Endothelial cell (in vitro differentiated cells): ENCODE data around the gene S100A8. TPM values are rescaled to one million over a fixed set of nuclear protein-coding genes. Genes with fewer than 3 reads are reported as not detected.
"Not testable (repeated sequence)": the region's sequence is repeated elsewhere in the genome, so short reads cannot be mapped to it uniquely, and the experiment has no call there.

ENCODE experiments used
- DNase-seq: peaks from one replicate; pipeline ENCODE4 v3.0.0; 2021; ENCODE audit warnings: low spot score
- H3K27ac Mint-ChIP-seq: one replicate; pipeline ENCODE4 v1.8.0; 2021; ENCODE audit warnings: mixed read lengths, inconsistent platforms; ENCODE audit not compliant: unreplicated experiment
- H3K27me3 Mint-ChIP-seq: one replicate; pipeline ENCODE4 v1.8.0; 2021; ENCODE audit warnings: mild to moderate bottlenecking, moderate library complexity, mixed read lengths, inconsistent platforms; ENCODE audit not compliant: unreplicated experiment
- H3K36me3 Mint-ChIP-seq: one replicate; pipeline ENCODE4 v1.8.0; 2021; ENCODE audit warnings: mild to moderate bottlenecking, low read depth, mixed read lengths, inconsistent platforms; ENCODE audit not compliant: unreplicated experiment
- H3K4me1 Mint-ChIP-seq: one replicate; pipeline ENCODE4 v1.8.0; 2021; ENCODE audit warnings: mild to moderate bottlenecking, mixed read lengths, inconsistent platforms; ENCODE audit not compliant: unreplicated experiment
- H3K4me3 Mint-ChIP-seq: one replicate; pipeline ENCODE4 v1.8.0; 2021; ENCODE audit warnings: mild to moderate bottlenecking, mixed read lengths, inconsistent platforms; ENCODE audit not compliant: unreplicated experiment
- H3K9me3 Mint-ChIP-seq: one replicate; pipeline ENCODE4 v1.8.0; 2021; ENCODE audit warnings: mixed read lengths, inconsistent platforms; ENCODE audit not compliant: unreplicated experiment
- total RNA-seq: library from RNA; stranded (reverse); fragmentation: NEBNext Ultra II Directional; extraction: Animal tissue kit (Norgen Biotek cat#: 25700); gene quantifications from one replicate; pipeline ENCODE4 v1.2.1, GENCODE V29; 2021; ENCODE audit not compliant: unreplicated experiment
- TF ChIP-seq, protein P1 (sequence below): fragments of 200-600 bp; sonication (generic); IDR thresholded peaks from one replicate; pipeline ENCODE4 v1.5.0; 2021; ENCODE audit warnings: antibody characterized with exemption; ENCODE audit not compliant: unreplicated experiment

The S100A8 gene
- total RNA-seq, 1 donor from 2014 or later = not detected

DNA sequence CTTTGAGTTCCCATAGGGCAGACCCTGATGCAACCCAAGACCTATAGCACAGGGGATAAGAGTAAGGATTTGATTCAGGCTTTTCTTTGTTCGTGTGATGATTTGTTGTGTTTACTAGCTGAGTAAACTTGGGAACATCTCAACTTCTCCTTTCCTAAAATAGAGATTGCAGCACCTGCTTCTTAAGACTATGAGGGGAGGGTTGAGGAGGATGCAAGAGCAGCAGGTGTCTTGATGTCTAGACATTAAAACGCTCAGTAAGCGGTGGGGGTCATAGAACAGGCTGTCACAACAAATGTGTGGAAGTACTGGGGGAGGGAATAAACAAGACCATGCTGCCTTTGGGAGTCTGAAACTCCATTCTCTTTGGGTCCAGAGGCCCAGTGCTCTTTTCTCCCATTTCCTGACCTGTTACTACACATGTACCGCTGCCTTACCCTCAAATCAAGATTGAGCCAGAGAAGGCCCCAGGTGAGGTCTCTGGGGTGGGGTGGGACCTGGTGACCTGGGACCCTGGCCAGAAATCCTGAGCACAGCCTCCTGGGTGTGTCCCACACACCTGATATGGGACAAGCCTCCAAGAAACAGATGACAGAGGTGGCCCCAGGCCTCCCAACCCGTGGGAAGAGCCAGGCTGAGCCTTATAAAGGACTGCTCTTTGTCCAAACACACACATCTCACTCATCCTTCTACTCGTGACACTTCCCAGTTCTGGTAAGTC is 25.1 kb upstream of the S100A8 start, which contains the start of gene S100A7A:
Gene S100A7A, plus strand, starts transcription at position 671 of the 721 bp plus-strand sequence. CDS start 1,563 bp downstream, outside the sequence.
- no peak within 1 kb of the TSS for H3K27ac Mint-ChIP-seq

DNA sequence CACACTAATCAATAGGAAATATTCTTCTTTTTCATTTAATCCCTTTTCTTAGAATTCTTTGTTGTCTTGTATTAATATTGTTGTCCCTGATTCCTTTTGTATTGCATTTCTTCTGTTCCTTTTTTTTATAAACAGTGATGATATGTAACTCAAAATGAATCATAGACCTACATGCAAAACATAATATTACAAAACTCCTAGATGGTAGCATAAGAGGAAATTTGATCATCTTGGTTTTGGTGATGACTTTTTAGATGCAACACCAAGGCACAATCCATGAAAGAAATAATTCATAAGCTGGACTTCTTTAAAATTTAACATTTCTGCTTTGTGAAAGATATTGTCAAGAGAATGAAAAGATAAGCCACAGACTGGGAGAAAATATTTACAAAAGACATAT is 23.1 kb upstream of the S100A8 start:
- not testable (repeated sequence) for DNase-seq, H3K4me3 Mint-ChIP-seq, H3K9me3 Mint-ChIP-seq, H3K27me3 Mint-ChIP-seq, H3K36me3 Mint-ChIP-seq, H3K4me1 Mint-ChIP-seq, H3K27ac Mint-ChIP-seq

More for the DNA sequence above, 25.1 kb upstream of the S100A8 start, which contains the start of gene S100A7A:
- no peaks in the 10 kb centered on the region for H3K4me1 Mint-ChIP-seq
- H3K4me3 Mint-ChIP-seq = no peak within 1 kb of the TSS
- TF ChIP-seq, protein P1, sequence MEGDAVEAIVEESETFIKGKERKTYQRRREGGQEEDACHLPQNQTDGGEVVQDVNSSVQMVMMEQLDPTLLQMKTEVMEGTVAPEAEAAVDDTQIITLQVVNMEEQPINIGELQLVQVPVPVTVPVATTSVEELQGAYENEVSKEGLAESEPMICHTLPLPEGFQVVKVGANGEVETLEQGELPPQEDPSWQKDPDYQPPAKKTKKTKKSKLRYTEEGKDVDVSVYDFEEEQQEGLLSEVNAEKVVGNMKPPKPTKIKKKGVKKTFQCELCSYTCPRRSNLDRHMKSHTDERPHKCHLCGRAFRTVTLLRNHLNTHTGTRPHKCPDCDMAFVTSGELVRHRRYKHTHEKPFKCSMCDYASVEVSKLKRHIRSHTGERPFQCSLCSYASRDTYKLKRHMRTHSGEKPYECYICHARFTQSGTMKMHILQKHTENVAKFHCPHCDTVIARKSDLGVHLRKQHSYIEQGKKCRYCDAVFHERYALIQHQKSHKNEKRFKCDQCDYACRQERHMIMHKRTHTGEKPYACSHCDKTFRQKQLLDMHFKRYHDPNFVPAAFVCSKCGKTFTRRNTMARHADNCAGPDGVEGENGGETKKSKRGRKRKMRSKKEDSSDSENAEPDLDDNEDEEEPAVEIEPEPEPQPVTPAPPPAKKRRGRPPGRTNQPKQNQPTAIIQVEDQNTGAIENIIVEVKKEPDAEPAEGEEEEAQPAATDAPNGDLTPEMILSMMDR = no peak
- no peak for DNase-seq
- H3K9me3 Mint-ChIP-seq = peaks cover 4% of the 10 kb centered on the region
- H3K27me3 Mint-ChIP-seq = peaks cover 3% of the 10 kb centered on the region
- peaks cover 3% of the 10 kb centered on the region for H3K36me3 Mint-ChIP-seq

DNA sequence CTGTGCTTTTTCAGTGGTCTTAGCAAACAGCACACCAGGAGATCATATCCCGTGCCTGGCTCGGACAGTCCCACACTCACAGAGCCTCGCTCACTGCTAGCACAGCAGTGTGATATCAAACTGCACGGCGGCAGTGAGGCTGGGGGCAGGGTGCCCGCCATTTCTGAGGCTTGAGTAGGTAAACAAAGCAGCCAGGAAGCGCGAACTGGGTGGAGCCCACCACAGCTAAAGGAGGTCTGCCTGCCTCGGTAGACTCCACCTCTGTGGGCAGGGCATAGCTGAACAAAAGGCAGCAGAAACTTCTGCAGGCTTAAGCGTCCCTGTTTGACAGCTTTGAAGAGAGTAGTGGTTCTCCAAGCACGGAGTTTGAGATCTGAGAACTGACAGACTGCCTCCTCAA is 16.4 kb upstream of the S100A8 start:
- H3K27me3 Mint-ChIP-seq, H3K4me1 Mint-ChIP-seq, H3K4me3 Mint-ChIP-seq, DNase-seq, H3K27ac Mint-ChIP-seq, H3K9me3 Mint-ChIP-seq, H3K36me3 Mint-ChIP-seq: not testable (repeated sequence)

DNA sequence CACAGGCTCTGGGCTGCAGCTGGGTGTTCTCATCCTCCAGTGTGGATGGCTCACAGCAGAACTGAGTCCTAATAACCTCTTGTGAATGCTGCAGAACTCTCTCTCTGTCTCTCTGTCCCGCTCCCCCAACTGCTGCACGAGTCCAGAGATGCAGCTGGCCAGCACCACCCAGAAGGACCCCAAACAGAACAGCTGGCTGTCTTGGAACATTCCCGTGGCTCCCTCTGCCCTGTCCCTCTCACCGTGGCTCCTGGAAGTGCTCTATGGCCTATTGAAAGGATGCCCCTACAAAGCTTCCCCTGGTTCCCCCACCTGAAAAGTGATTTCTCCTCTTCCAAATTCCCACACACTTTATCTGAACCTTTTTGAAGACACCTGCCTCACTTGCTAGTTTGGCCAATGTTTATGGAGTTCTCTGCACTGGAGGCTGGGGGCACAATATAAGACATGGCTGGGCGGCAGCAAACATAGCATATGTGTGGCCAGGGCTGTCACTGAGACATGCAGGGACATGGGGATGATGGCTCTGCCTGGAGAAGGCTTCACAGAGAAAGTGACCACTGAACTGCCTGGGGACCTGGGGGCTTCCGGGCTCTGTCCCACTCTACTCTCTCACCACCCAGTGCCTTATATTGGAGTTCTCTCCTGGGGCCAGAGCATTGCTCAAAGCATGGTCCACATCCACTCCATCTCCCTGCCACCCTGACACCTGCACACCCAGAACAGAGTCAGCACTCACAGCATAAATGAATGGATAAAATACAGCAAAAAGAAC is 15.1 kb upstream of the S100A8 start:
- not testable (repeated sequence) for H3K27me3 Mint-ChIP-seq, DNase-seq, H3K4me1 Mint-ChIP-seq

DNA sequence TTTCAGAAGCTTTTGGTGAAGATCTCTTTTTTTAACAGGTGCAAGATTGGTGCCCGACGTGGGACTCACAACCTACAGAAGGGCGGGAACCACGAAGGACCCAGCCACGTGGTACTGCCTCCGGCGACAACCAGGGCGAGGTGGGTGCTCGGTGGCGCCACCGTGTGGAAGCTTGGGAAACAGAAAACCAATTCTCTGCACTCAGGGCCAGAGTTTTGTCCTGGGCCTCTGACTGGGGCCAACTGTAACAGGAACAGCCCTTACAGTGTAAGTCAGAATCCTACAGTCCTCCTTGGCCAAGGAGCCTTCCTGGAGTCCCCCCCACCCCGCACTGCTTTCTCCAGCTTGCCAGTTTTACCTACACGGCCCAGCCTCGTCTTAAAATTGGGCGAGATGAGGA is 13.9 kb upstream of the S100A8 start:
- TF ChIP-seq, protein P1 = peak; percentile 74
- Mint-ChIP-seq H3K27me3 (peaks cover 9% of the 10 kb centered on the region), H3K9me3 (peaks cover 5% of the 10 kb centered on the region), H3K36me3 (no peaks in the 10 kb centered on the region), H3K4me1 (no peaks in the 10 kb centered on the region), H3K4me3 (no peak overlapping the region), H3K27ac (no peak overlapping the region)
- DNase-seq = peak; percentile 55

More for the DNA sequence above, 15.1 kb upstream of the S100A8 start:
- H3K36me3 Mint-ChIP-seq, H3K9me3 Mint-ChIP-seq, H3K4me3 Mint-ChIP-seq, H3K27ac Mint-ChIP-seq: not testable (repeated sequence)

- Mint-ChIP-seq H3K4me3 (no peak overlapping the region), H3K27ac (no peak overlapping the region), H3K9me3 (peaks cover 5% of the 10 kb centered on the region), H3K4me1 (no peaks in the 10 kb centered on the region), H3K36me3 (no peaks in the 10 kb centered on the region), H3K27me3 (peaks cover 10% of the 10 kb centered on the region)
- DNase-seq = no peak
- TF ChIP-seq, protein P1 = no peak
Measured at GRCh38 chr1:153404086-153404635, 13.3 kb upstream of the S100A8 start.
